ENCODE measurements around the gene CHRNA10. TPM values are rescaled to one million over a fixed set of nuclear protein-coding genes. Genes with fewer than 3 reads are reported as not detected.

CHRNA10 gene
- total RNA-seq, 4 donors from 2014 or later, result 0.46 to 1.9 (median 1.2) TPM

DNA sequence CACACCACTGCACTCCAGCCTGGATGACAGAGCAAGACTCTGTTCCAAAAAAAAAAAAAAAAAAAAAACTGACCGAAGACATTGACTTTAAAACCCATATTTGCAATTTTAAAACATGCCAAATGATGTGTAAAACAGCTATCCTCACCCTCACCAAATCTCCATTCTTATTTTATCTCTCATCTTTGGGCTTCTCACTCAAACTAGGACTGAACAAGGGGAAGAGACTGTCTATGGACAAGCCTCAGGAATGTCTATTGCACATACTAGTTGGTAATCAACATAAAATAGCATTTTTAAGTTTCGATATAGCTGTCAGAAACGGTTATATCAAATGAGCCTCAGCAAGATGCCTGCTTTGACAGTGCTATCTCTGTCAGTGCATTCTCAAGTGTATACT is 7.9 kb upstream of the CHRNA10 start:
- intact Hi-C loops (cut with DNase I), result no loop called here
- Histone ChIP-seq H3K36me3 (peaks cover 85 to 100% (median 99%) of the 10 kb centered on the region in 4 donors), H3K27me3 (no peaks in the 10 kb centered on the region), H3K9me3 (no peaks in the 10 kb centered on the region), H3K4me3 (no peak overlapping the region), H3K27ac (replicated peaks in 1 of 4) (no peak overlapping the region), H3K4me1 (peaks cover 0 to 2% (median under 1%) of the 10 kb centered on the region in 4 donors)
- no peak for DNase-seq (ENCODE audit: extremely low spot score)
- 94% methylated on average over 3 of the region's 3 CpGs for WGBS
- no peak for TF ChIP-seq POLR2A (IDR thresholded peaks at IDR 0.05; ENCODE audit: low read depth)
- no peak for TF ChIP-seq POLR2AphosphoS5 (IDR thresholded peaks at IDR 0.05)
- no peak for TF ChIP-seq EP300 (IDR thresholded peaks at IDR 0.05)
- TF ChIP-seq, protein P1, sequence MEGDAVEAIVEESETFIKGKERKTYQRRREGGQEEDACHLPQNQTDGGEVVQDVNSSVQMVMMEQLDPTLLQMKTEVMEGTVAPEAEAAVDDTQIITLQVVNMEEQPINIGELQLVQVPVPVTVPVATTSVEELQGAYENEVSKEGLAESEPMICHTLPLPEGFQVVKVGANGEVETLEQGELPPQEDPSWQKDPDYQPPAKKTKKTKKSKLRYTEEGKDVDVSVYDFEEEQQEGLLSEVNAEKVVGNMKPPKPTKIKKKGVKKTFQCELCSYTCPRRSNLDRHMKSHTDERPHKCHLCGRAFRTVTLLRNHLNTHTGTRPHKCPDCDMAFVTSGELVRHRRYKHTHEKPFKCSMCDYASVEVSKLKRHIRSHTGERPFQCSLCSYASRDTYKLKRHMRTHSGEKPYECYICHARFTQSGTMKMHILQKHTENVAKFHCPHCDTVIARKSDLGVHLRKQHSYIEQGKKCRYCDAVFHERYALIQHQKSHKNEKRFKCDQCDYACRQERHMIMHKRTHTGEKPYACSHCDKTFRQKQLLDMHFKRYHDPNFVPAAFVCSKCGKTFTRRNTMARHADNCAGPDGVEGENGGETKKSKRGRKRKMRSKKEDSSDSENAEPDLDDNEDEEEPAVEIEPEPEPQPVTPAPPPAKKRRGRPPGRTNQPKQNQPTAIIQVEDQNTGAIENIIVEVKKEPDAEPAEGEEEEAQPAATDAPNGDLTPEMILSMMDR (IDR thresholded peaks at IDR 0.05), result no peak

DNA sequence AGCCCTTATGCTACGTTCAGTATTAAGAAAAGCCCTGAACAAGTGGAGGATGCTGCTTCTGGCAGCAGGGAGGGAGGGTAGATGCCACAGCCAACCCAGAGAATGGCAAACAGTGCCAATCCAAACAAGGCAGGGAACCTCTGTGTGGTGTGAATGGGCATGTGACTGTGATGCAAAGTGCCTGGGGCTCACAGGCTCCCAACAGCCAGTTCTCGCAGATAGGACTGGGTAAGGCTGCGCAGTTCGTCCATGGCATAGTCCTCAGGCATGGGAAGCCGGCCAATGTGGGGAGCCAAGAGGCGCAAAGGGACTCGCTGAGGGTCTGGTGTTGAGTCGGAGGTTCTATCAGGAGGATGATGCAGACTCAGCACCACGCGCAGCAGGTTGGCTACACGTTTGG is 4.8 kb upstream of the CHRNA10 start:
- H3K36me3 ChIP-seq, result peaks cover 69 to 100% (median 97%) of the 10 kb centered on the region in 4 donors
- TF ChIP-seq POLR2A (IDR thresholded peaks at IDR 0.05; ENCODE audit: low read depth) (no peak), EP300 (IDR thresholded peaks at IDR 0.05) (no peak), POLR2AphosphoS5 (IDR thresholded peaks at IDR 0.05) (no peak)
- TF ChIP-seq, protein P1 (IDR thresholded peaks at IDR 0.05), result no peak
- DNase-seq (ENCODE audit: extremely low spot score), result no peak
- H3K27ac ChIP-seq (replicated peaks in 1 of 4), result no peak overlapping the region
- no peak overlapping the region for H3K4me3 ChIP-seq
- H3K9me3 ChIP-seq, result no peaks in the 10 kb centered on the region
- no peaks in the 10 kb centered on the region for H3K27me3 ChIP-seq
- intact Hi-C loops (cut with DNase I), result no loop called here
- 95% methylated on average over 11 of the region's 11 CpGs for WGBS
- no peaks in the 10 kb centered on the region for H3K4me1 ChIP-seq

DNA sequence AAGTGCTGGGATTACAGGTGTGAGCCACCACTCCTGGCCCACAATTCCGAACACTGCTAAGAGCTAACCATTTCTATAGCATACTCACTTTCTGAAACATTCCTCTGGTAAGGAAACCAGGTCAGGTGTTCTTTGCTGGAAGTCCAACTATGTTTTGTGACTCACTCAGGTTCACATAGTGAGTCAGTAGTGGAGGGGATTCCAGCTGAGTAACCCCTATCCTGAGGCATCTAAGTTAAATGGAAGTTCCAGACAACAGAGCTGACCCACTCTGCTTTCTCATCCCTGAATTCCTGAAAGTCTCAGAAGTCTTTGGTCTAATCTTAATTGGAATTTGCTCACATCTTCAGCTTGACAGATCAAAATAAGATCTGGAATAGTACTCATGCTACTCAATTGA is 3.0 kb upstream of the CHRNA10 start:
- Histone ChIP-seq H3K4me1 (no peaks in the 10 kb centered on the region), H3K4me3 (no peak overlapping the region), H3K36me3 (peaks cover 63 to 99% (median 92%) of the 10 kb centered on the region in 4 donors), H3K9me3 (no peaks in the 10 kb centered on the region), H3K27ac (replicated peaks in 1 of 4) (no peak overlapping the region), H3K27me3 (no peaks in the 10 kb centered on the region)
- no peak for TF ChIP-seq EP300 (IDR thresholded peaks at IDR 0.05)
- no peak for TF ChIP-seq POLR2A (IDR thresholded peaks at IDR 0.05; ENCODE audit: low read depth)
- TF ChIP-seq POLR2AphosphoS5 (IDR thresholded peaks at IDR 0.05), result no peak
- TF ChIP-seq, protein P1 (IDR thresholded peaks at IDR 0.05), result no peak
- 94% methylated on average over 1 of the region's 1 CpG for WGBS
- DNase-seq (ENCODE audit: extremely low spot score), result no peak
- intact Hi-C loops (cut with DNase I), result no loop called here

DNA sequence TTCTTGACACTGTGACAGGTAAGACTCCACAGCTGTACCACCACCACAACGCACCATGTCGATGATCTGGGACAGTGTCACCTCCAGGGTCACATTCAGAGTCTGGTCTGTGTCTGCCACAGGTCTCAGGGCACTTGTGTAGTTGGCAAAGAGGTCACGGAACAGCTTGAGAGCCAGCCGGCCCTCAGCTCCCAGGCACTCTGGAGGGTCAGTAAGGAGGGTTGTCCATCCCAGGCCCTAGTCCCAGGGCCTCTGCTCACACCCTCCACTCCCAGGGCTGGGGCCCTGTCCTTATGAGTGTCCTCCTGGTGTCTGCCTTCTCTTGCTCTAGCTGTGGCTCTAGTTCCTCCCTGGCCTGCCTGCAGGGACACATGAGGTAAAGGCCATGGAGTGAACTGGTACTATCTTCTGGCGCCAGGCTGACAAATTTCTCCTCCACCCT is 1.4 kb downstream of the CHRNA10 start:
- TF ChIP-seq, protein P1 (IDR thresholded peaks at IDR 0.05), result no peak
- TF ChIP-seq EP300 (IDR thresholded peaks at IDR 0.05) (no peak), POLR2A (IDR thresholded peaks at IDR 0.05; ENCODE audit: low read depth) (no peak), POLR2AphosphoS5 (IDR thresholded peaks at IDR 0.05) (no peak)
- no peak for DNase-seq (ENCODE audit: extremely low spot score)
- intact Hi-C loops (cut with DNase I), result no loop called here
- no peak overlapping the region for H3K4me3 ChIP-seq
- H3K4me1 ChIP-seq, result no peaks in the 10 kb centered on the region
- no peak overlapping the region for H3K27ac ChIP-seq (replicated peaks in 1 of 4)
- no peaks in the 10 kb centered on the region for H3K27me3 ChIP-seq
- 100% methylated on average over 3 of the region's 5 CpGs for WGBS
- peaks cover 35 to 92% (median 81%) of the 10 kb centered on the region in 4 donors for H3K36me3 ChIP-seq
- no peaks in the 10 kb centered on the region for H3K9me3 ChIP-seq

DNA sequence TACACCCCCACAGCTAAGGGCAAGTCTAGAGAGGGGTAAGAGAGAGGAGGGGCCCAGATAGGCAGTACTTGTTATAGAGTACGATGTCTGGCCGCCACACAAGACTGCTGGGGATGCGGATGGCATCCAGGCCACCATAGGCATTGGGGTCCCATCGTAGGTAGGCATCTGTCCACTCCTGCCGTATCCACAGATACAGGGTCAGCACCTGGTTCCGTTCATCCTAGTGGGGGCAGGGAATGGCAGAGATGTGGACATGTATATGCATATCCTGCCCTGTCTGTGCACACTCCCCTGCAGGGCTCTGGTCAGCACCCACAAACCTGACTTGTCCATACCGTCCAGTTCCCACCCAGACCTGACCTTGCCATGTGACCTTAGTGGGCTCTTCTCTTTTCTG is 2.1 kb downstream of the CHRNA10 start:
- intact Hi-C loops (cut with DNase I), result no loop called here
- DNase-seq (ENCODE audit: extremely low spot score), result no peak
- WGBS, result 94% methylated on average over 7 of the region's 7 CpGs
- H3K36me3 ChIP-seq, result peaks cover 33 to 92% (median 76%) of the 10 kb centered on the region in 4 donors
- no peak for TF ChIP-seq EP300 (IDR thresholded peaks at IDR 0.05)
- TF ChIP-seq, protein P1 (IDR thresholded peaks at IDR 0.05), result no peak
- TF ChIP-seq POLR2AphosphoS5 (IDR thresholded peaks at IDR 0.05), result no peak
- TF ChIP-seq POLR2A (IDR thresholded peaks at IDR 0.05; ENCODE audit: low read depth), result no peak
- H3K27ac ChIP-seq (replicated peaks in 1 of 4), result no peak overlapping the region
- no peaks in the 10 kb centered on the region for H3K4me1 ChIP-seq
- H3K27me3 ChIP-seq, result no peaks in the 10 kb centered on the region
- no peak overlapping the region for H3K4me3 ChIP-seq
- H3K9me3 ChIP-seq, result no peaks in the 10 kb centered on the region

Data from esophagus muscularis mucosa (tissue), 4 donors.